Measurements from ENCODE around the gene ADRA1B.

ADRA1B gene

DNA sequence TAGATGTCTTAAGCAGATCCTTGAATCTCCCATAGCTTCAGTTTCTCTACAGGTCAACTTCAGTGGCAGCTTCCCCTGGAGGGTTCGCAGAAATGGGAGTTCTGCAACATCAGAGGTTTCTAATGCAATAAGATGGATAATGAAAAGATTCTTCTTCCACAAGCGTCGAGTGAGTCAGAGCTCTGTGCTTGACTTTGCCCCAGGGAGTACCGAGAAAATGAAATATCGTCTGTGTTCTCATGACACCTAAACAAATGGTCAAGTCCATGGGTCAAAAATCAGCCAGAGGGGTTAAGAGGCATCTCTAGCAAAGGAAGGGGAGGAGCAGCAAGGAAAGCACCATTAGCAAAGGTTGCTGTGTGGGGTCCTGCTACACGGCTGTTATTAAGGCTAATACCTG, 3.2 kb upstream of the ADRA1B start:
- no peak for DNase-seq (ENCODE audit: low spot score)
- TF ChIP-seq, protein P1, sequence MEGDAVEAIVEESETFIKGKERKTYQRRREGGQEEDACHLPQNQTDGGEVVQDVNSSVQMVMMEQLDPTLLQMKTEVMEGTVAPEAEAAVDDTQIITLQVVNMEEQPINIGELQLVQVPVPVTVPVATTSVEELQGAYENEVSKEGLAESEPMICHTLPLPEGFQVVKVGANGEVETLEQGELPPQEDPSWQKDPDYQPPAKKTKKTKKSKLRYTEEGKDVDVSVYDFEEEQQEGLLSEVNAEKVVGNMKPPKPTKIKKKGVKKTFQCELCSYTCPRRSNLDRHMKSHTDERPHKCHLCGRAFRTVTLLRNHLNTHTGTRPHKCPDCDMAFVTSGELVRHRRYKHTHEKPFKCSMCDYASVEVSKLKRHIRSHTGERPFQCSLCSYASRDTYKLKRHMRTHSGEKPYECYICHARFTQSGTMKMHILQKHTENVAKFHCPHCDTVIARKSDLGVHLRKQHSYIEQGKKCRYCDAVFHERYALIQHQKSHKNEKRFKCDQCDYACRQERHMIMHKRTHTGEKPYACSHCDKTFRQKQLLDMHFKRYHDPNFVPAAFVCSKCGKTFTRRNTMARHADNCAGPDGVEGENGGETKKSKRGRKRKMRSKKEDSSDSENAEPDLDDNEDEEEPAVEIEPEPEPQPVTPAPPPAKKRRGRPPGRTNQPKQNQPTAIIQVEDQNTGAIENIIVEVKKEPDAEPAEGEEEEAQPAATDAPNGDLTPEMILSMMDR (IDR thresholded peaks at IDR 0.05; ENCODE audit: extremely low read depth, missing control alignments) = no peak

DNA sequence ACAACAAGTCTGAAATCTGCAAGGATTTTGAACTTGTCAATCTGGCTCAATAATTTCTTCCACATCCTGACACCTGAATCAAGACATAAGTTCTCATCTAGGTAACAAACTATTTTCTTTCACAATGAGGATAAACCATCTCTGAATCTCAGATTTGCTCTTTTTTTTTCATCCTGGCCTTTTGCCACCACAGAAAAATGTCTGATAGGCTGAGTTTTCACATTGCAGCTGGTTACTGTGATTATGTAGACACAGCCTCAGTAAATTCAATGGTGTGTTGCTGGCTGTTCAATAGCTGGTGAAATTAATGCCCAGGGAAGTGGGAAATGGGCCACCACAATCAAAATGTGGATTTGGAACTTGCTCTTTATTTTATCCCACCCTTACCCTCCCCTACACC, 2.8 kb upstream of the ADRA1B start:
- DNase-seq (ENCODE audit: low spot score) = no peak
- TF ChIP-seq, protein P1 (IDR thresholded peaks at IDR 0.05; ENCODE audit: extremely low read depth, missing control alignments) = no peak

DNA sequence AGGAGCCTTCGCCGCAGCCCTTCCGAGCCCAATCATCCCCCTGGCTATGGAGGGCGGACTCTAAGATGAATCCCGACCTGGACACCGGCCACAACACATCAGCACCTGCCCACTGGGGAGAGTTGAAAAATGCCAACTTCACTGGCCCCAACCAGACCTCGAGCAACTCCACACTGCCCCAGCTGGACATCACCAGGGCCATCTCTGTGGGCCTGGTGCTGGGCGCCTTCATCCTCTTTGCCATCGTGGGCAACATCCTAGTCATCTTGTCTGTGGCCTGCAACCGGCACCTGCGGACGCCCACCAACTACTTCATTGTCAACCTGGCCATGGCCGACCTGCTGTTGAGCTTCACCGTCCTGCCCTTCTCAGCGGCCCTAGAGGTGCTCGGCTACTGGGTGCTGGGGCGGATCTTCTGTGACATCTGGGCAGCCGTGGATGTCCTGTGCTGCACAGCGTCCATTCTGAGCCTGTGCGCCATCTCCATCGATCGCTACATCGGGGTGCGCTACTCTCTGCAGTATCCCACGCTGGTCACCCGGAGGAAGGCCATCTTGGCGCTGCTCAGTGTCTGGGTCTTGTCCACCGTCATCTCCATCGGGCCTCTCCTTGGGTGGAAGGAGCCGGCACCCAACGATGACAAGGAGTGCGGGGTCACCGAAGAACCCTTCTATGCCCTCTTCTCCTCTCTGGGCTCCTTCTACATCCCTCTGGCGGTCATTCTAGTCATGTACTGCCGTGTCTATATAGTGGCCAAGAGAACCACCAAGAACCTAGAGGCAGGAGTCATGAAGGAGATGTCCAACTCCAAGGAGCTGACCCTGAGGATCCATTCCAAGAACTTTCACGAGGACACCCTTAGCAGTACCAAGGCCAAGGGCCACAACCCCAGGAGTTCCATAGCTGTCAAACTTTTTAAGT, 819 bp downstream of the ADRA1B start:
- no peak for DNase-seq (ENCODE audit: low spot score)
- TF ChIP-seq, protein P1 (IDR thresholded peaks at IDR 0.05; ENCODE audit: extremely low read depth, missing control alignments) = no peak

DNA sequence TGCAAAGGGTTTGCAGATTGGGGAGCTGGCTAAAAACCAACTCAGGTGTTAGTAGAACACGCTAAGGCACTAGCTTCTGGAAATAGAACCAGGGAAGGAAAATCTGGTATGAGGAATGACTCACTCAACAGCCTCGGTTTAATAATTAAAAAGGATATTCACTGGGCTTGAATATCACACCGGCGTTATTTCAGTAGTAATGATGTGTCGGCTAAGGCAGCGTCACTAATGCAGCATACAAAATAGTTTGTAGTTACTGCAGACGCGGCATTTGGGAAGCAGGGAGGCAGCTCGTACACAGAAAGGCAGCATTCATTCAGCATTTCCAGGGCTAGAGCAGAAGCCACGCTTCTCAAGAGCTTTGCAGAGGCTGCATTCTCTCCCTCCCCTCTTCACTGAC, 1.7 kb downstream of the ADRA1B start:
- TF ChIP-seq, protein P1 (IDR thresholded peaks at IDR 0.05; ENCODE audit: extremely low read depth, missing control alignments) = no peak
- no peak for DNase-seq (ENCODE audit: low spot score)

DNA sequence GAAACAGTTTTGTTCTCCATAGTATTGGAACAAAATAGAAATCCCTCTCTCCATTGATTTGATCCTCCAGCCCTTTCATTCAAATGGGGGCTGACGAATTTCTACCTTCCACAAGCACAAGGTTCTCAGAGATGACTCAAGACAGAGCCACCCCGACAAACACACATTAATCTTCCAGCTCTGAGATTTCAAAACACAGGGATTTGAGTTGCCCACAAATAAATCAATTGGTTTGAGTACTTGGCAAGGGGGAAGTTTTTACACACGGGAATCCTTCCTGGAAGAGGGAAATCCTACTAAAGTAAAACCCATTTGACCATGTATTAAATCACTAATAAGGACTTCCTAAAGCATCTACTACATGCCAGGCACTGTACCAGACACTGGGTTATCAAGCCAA, 5.4 kb downstream of the ADRA1B start:
- TF ChIP-seq, protein P1 (IDR thresholded peaks at IDR 0.05; ENCODE audit: extremely low read depth, missing control alignments) = no peak
- no peak for DNase-seq (ENCODE audit: low spot score)

DNA sequence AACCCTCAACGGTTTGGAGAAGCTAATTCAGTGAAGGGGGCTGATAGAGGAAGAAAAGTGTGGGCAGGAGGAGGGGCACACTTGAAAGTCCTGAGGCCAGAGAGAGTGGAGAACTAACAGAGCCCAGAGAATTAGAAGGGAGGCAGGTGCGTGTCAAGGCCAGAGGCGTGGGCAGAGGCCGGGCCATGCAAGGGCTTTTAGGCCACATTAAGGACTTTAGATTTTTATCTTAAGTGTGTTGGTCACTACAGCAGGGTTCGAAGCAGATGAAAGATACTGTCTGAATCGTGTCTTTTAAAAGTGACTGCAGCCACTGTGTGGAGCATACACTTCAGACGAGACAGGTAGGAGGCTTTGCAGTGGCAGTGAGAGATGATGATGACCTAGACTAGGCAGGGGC, 6.7 kb downstream of the ADRA1B start:
- DNase-seq (ENCODE audit: low spot score) = no peak
- TF ChIP-seq, protein P1 (IDR thresholded peaks at IDR 0.05; ENCODE audit: extremely low read depth, missing control alignments) = no peak

DNA sequence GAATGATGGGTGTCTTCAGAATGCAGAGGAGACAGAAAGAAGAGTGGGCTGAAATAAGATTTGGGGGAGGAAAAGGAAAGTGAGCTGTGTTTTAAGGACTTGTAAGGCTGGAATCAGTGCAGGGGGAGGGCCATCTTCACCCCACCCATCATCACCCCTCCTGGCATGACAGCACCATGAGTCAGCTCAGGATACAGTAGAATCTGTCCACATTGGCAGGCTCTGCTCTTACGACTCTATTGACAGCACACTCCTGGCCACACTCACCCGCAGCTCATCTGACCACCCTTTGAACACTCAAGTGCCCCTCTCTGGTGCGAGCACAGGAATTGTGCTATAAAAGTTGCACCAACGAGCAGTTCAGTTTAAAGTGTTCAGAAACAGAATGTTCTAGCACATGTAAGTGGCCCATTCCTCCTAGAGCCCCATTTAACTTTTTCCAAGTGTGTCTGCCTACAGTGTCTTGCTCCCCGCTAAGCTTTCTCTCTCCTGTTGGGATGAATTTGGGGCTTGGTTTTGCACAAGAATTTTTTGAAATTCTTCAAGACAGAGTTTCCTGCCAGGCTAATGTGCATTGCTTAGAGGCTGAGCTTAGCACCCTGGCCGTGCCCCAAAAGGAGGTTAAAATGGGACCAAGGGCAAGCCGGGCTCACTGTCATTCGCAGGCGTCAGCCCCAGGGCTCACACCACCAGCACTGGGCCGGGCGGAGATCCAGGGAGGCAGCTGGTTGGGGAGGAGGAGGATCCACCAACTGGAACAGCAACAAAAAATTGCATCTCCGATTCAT, 12.0 kb downstream of the ADRA1B start:
- DNase-seq (ENCODE audit: low spot score) = no peak

More for the DNA sequence above, 12.0 kb downstream of the ADRA1B start:
- TF ChIP-seq, protein P1 (IDR thresholded peaks at IDR 0.05; ENCODE audit: extremely low read depth, missing control alignments) = no peak
